ENCODE measurements around the gene NELFB.

DNA sequence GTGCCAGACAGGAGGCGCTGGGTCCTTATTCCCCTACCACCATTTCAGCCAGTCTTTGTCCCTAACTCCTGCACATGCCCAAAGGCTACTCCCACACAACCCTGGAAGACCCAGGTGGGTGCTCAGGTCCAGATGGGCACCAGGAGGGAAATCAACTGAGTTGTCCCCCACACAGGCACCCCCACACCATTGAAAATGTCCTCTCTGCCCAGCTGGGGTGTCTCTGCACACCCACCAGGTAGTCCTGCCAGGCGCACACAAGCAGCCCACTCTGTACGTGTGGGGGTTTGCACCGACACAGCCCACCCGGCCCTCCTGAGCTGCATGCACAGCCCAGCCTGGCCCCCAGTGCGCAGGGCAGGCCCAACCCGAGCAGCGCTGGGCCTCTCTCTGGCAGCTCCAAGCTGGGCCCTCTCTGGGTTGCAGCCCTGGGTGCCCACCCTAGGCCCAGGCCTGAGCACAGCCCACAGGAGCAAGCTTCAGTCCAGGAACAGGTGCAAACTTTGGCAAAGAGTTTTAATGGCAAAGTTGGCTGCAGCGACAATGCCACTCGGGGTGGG, 35.3 kb upstream of the NELFB start:
- TF ChIP-seq SMAD3 (CRISPR knock-in tag; conservative IDR thresholded peaks at IDR 0.05) (no peak), TAF1 (IDR thresholded peaks at IDR 0.05; ENCODE audit: control insufficient read depth, extremely low read depth, insufficient read depth, low read length, severe bottlenecking) (no peak), POLR2AphosphoS5 (IDR thresholded peaks at IDR 0.05; ENCODE audit: control insufficient read depth, insufficient read depth, low read depth, low read length) (no peak), ZNF449 (CRISPR knock-in tag; IDR thresholded peaks at IDR 0.05) (no peak)
